SK-N-SH treated with all-trans-retinoic acid at 6 μM for 48 hours (cell line): Measurements from ENCODE around the gene TNIP1.

Source experiments
- ATAC-seq: fragments of 200-7000 bp; cut with Tn5 transposase; 3 replicates; pipeline ENCODE4 v1.9.1; 2020; ENCODE audit warnings: mild to moderate bottlenecking, moderate library complexity
- ARNTL ChIP-seq: fragments of 450-650 bp; formaldehyde crosslinking; IDR thresholded peaks from 2 replicates; pipeline ENCODE4 v1.5.0; 2020; ENCODE audit warnings: low read depth, mild to moderate bottlenecking, moderate library complexity, borderline replicate concordance
- BACH2 ChIP-seq: fragments of 250-450 bp; sonication (Bioruptor Pico); IDR thresholded peaks from 2 replicates; pipeline ENCODE4 v1.9.0; 2021; ENCODE audit warnings: mild to moderate bottlenecking, borderline replicate concordance
- CSDC2 ChIP-seq: fragments of 250-450 bp; sonication (Bioruptor Pico); IDR thresholded peaks from 2 replicates; pipeline ENCODE4 v1.5.0; 2020; ENCODE audit warnings: mild to moderate bottlenecking, moderate library complexity
- ESRRG ChIP-seq: fragments of 250-450 bp; sonication (Bioruptor Pico); IDR thresholded peaks from 2 replicates; pipeline ENCODE4 v1.6.1; 2021; ENCODE audit warnings: mild to moderate bottlenecking
- GLIS3 ChIP-seq: fragments of 250-450 bp; sonication (Bioruptor Pico); IDR thresholded peaks from 2 replicates; pipeline ENCODE4 v1.5.0; 2020; ENCODE audit warnings: mild to moderate bottlenecking, moderate library complexity
- ISL1 ChIP-seq: fragments of 250-450 bp; sonication (Bioruptor Pico); IDR thresholded peaks from 2 replicates; pipeline ENCODE4 v2.1.2; 2022; ENCODE audit warnings: mild to moderate bottlenecking, moderate library complexity
- OSR1 ChIP-seq: fragments of 250-450 bp; sonication (Bioruptor Pico); IDR thresholded peaks from 2 replicates; pipeline ENCODE4 v1.8.0; 2022; ENCODE audit warnings: moderate library complexity, mild to moderate bottlenecking, inconsistent platforms
- PPARA ChIP-seq: fragments of 250-450 bp; sonication (Bioruptor Pico); IDR thresholded peaks from 2 replicates; pipeline ENCODE4 v1.5.0; 2020; ENCODE audit warnings: mild to moderate bottlenecking, borderline replicate concordance
- SNAI2 ChIP-seq: fragments of 250-450 bp; sonication (Bioruptor Pico); IDR thresholded peaks from 2 replicates; pipeline ENCODE4 v1.5.0; 2020; ENCODE audit warnings: mild to moderate bottlenecking, moderate library complexity
- TCF4 ChIP-seq: fragments of 250-450 bp; sonication (Bioruptor Pico); IDR thresholded peaks from 2 replicates; pipeline ENCODE4 v1.8.0; 2021; ENCODE audit warnings: mild to moderate bottlenecking, moderate library complexity, borderline replicate concordance
- TOX ChIP-seq: fragments of 250-450 bp; sonication (Bioruptor Pico); IDR thresholded peaks from 2 replicates; pipeline ENCODE4 v1.8.0; 2021; ENCODE audit warnings: mild to moderate bottlenecking, moderate library complexity, borderline replicate concordance
- ZC3H10 ChIP-seq: fragments of 250-450 bp; sonication (Bioruptor Pico); IDR thresholded peaks from 2 replicates; pipeline ENCODE4 v1.5.1; 2021; ENCODE audit warnings: mild to moderate bottlenecking, moderate library complexity
- ZFP3 ChIP-seq: fragments of 250-450 bp; sonication (Bioruptor Pico); IDR thresholded peaks from 2 replicates; pipeline ENCODE4 v1.5.0; 2020; ENCODE audit warnings: mild to moderate bottlenecking, moderate library complexity
- ZFP30 ChIP-seq: fragments of 450-650 bp; formaldehyde crosslinking; IDR thresholded peaks from 2 replicates; pipeline ENCODE4 v1.5.0; 2022; ENCODE audit warnings: mild to moderate bottlenecking, moderate library complexity
- ZNF565 ChIP-seq: fragments of 450-650 bp; formaldehyde crosslinking; conservative IDR thresholded peaks from 2 replicates; pipeline ENCODE4 v1.5.0; 2020; ENCODE audit warnings: low read depth, mild to moderate bottlenecking, moderate library complexity
- ZNF70 ChIP-seq: fragments of 450-650 bp; formaldehyde crosslinking; IDR thresholded peaks from 2 replicates; pipeline ENCODE4 v1.5.0; 2020; ENCODE audit warnings: mild to moderate bottlenecking, moderate library complexity
- ZNF8 ChIP-seq: fragments of 450-650 bp; formaldehyde crosslinking; IDR thresholded peaks from 2 replicates; pipeline ENCODE4 v1.5.0; 2020; ENCODE audit warnings: mild to moderate bottlenecking, moderate library complexity
- TF ChIP-seq, protein P1 (sequence below): fragments of 250-450 bp; sonication (Bioruptor Pico); IDR thresholded peaks from 2 replicates; pipeline ENCODE4 v1.5.1; 2021; ENCODE audit warnings: mild to moderate bottlenecking, moderate library complexity
- TF ChIP-seq, protein P2 (sequence below): fragments of 250-450 bp; sonication (Bioruptor Pico); IDR thresholded peaks from 2 replicates; pipeline ENCODE4 v1.8.0; 2020; ENCODE audit warnings: mild to moderate bottlenecking, moderate library complexity, borderline replicate concordance
- TF ChIP-seq, protein P3 (sequence below): fragments of 250-450 bp; sonication (Bioruptor Pico); IDR thresholded peaks from 2 replicates; pipeline ENCODE4 v1.8.0; 2021; ENCODE audit warnings: low read depth, mild to moderate bottlenecking, moderate library complexity, borderline replicate concordance
- TF ChIP-seq, protein P4 (sequence below): fragments of 250-450 bp; sonication (Bioruptor Pico); IDR thresholded peaks from 2 replicates; pipeline ENCODE4 v1.5.0; 2020; ENCODE audit warnings: mild to moderate bottlenecking, moderate library complexity
- TF ChIP-seq, protein P5 (sequence below): fragments of 250-450 bp; sonication (Bioruptor Pico); IDR thresholded peaks from 2 replicates; pipeline ENCODE4 v1.5.1; 2020; ENCODE audit warnings: low read depth, mild to moderate bottlenecking, moderate library complexity

TNIP1 gene

DNA sequence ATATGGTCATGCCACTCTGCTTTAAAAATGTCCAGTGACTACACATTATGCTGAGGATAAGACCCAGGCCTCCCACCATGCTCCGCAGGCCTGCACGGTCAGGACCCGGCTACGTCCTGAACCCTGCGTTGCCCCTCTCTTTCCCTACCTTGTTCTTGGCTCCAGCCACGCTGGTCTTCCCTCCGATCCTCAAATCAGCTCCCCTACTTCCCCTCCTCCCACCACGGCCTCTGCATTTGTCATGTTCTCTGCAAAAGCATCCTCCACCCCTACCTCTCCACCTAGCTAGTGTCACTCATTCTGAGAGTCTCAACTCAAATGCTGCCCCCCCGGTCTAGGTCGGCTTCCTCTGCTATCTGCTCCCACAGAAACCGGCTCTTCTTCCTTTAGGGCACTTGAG lies 49.3 kb downstream of the TNIP1 start:
- TF ChIP-seq GLIS3 (CRISPR knock-in tag) (no peak), PPARA (CRISPR knock-in tag) (no peak), CSDC2 (CRISPR knock-in tag) (no peak), ZNF70 (CRISPR knock-in tag) (no peak), ZNF8 (no peak), TOX (CRISPR knock-in tag) (no peak), ARNTL (CRISPR knock-in tag) (no peak), BACH2 (CRISPR knock-in tag) (no peak), ZC3H10 (no peak), ZFP3 (CRISPR knock-in tag) (no peak), ISL1 (CRISPR knock-in tag) (no peak), ZFP30 (CRISPR knock-in tag) (no peak), OSR1 (CRISPR knock-in tag) (no peak)
- TF ChIP-seq, protein P1, sequence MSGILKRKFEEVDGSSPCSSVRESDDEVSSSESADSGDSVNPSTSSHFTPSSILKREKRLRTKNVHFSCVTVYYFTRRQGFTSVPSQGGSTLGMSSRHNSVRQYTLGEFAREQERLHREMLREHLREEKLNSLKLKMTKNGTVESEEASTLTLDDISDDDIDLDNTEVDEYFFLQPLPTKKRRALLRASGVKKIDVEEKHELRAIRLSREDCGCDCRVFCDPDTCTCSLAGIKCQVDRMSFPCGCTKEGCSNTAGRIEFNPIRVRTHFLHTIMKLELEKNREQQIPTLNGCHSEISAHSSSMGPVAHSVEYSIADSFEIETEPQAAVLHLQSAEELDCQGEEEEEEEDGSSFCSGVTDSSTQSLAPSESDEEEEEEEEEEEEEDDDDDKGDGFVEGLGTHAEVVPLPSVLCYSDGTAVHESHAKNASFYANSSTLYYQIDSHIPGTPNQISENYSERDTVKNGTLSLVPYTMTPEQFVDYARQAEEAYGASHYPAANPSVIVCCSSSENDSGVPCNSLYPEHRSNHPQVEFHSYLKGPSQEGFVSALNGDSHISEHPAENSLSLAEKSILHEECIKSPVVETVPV = no peak
- TF ChIP-seq, protein P2, sequence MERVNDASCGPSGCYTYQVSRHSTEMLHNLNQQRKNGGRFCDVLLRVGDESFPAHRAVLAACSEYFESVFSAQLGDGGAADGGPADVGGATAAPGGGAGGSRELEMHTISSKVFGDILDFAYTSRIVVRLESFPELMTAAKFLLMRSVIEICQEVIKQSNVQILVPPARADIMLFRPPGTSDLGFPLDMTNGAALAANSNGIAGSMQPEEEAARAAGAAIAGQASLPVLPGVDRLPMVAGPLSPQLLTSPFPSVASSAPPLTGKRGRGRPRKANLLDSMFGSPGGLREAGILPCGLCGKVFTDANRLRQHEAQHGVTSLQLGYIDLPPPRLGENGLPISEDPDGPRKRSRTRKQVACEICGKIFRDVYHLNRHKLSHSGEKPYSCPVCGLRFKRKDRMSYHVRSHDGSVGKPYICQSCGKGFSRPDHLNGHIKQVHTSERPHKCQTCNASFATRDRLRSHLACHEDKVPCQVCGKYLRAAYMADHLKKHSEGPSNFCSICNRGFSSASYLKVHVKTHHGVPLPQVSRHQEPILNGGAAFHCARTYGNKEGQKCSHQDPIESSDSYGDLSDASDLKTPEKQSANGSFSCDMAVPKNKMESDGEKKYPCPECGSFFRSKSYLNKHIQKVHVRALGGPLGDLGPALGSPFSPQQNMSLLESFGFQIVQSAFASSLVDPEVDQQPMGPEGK (CRISPR knock-in tag) = no peak
- TF ChIP-seq, protein P3, sequence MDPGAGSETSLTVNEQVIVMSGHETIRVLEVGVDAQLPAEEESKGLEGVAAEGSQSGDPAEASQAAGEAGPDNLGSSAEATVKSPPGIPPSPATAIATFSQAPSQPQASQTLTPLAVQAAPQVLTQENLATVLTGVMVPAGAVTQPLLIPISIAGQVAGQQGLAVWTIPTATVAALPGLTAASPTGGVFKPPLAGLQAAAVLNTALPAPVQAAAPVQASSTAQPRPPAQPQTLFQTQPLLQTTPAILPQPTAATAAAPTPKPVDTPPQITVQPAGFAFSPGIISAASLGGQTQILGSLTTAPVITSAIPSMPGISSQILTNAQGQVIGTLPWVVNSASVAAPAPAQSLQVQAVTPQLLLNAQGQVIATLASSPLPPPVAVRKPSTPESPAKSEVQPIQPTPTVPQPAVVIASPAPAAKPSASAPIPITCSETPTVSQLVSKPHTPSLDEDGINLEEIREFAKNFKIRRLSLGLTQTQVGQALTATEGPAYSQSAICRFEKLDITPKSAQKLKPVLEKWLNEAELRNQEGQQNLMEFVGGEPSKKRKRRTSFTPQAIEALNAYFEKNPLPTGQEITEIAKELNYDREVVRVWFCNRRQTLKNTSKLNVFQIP (CRISPR knock-in tag) = no peak
- no peak for ATAC-seq

DNA sequence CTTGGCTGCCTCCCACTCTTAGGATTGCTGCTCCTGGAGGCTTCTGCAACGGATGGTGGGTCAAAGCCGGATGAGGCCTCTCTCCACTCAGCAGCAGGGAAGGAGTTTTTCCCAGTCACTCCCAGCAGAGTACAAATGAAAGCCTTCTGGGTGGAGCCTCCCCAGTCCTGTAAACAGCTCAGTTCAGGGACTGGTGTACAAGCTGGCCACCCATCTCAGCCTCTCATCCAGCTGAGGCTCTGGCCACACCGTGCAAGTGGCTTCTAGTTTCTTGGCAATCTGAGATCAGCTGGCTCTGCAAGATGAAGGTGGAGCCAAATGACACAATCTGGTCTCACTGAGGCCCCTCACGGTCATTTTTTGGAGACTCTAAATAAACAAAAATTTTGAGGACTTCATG lies 50.5 kb downstream of the TNIP1 start:
- no peak for TF ChIP-seq ZNF8
- TF ChIP-seq, all 23 proteins: peak for 0
- ATAC-seq = no peak

DNA sequence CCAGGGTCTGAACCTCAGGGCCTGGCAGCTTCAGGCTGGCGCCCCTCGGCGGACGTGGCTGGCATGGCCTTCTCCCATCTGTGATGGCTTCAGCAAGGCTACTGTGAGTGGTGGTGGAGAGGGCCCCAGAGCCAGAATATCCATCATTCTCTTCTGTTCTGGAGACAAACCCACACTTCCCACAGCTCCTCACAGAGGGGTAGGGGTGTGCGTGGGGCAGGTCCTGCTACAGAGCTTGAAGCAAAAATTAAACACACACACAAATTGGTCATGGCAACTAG lies 50.8 kb downstream of the TNIP1 start:
- TF ChIP-seq GLIS3 (CRISPR knock-in tag) = no peak
- TF ChIP-seq, protein P4, sequence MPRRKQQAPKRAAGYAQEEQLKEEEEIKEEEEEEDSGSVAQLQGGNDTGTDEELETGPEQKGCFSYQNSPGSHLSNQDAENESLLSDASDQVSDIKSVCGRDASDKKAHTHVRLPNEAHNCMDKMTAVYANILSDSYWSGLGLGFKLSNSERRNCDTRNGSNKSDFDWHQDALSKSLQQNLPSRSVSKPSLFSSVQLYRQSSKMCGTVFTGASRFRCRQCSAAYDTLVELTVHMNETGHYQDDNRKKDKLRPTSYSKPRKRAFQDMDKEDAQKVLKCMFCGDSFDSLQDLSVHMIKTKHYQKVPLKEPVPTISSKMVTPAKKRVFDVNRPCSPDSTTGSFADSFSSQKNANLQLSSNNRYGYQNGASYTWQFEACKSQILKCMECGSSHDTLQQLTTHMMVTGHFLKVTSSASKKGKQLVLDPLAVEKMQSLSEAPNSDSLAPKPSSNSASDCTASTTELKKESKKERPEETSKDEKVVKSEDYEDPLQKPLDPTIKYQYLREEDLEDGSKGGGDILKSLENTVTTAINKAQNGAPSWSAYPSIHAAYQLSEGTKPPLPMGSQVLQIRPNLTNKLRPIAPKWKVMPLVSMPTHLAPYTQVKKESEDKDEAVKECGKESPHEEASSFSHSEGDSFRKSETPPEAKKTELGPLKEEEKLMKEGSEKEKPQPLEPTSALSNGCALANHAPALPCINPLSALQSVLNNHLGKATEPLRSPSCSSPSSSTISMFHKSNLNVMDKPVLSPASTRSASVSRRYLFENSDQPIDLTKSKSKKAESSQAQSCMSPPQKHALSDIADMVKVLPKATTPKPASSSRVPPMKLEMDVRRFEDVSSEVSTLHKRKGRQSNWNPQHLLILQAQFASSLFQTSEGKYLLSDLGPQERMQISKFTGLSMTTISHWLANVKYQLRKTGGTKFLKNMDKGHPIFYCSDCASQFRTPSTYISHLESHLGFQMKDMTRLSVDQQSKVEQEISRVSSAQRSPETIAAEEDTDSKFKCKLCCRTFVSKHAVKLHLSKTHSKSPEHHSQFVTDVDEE (CRISPR knock-in tag) = no peak
- no peak for TF ChIP-seq ZFP3 (CRISPR knock-in tag)
- TF ChIP-seq, protein P2 (CRISPR knock-in tag) = no peak
- TF ChIP-seq ZNF70 (CRISPR knock-in tag) = no peak
- TF ChIP-seq ESRRG (CRISPR knock-in tag) = no peak
- no peak for TF ChIP-seq PPARA (CRISPR knock-in tag)
- TF ChIP-seq, protein P3 (CRISPR knock-in tag) = no peak
- TF ChIP-seq, protein P5, sequence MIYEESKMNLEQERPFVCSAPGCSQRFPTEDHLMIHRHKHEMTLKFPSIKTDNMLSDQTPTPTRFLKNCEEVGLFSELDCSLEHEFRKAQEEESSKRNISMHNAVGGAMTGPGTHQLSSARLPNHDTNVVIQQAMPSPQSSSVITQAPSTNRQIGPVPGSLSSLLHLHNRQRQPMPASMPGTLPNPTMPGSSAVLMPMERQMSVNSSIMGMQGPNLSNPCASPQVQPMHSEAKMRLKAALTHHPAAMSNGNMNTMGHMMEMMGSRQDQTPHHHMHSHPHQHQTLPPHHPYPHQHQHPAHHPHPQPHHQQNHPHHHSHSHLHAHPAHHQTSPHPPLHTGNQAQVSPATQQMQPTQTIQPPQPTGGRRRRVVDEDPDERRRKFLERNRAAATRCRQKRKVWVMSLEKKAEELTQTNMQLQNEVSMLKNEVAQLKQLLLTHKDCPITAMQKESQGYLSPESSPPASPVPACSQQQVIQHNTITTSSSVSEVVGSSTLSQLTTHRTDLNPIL (CRISPR knock-in tag) = no peak
- no peak for TF ChIP-seq SNAI2 (CRISPR knock-in tag)
- no peak for TF ChIP-seq ISL1 (CRISPR knock-in tag)
- TF ChIP-seq OSR1 (CRISPR knock-in tag) = no peak
- TF ChIP-seq TOX (CRISPR knock-in tag) = no peak
- TF ChIP-seq ARNTL (CRISPR knock-in tag) = no peak
- no peak for TF ChIP-seq TCF4 (CRISPR knock-in tag)
- TF ChIP-seq CSDC2 (CRISPR knock-in tag) = no peak
- no peak for TF ChIP-seq ZFP30 (CRISPR knock-in tag)
- no peak for TF ChIP-seq ZC3H10
- no peak for TF ChIP-seq ZNF8
- TF ChIP-seq ZNF565 (CRISPR knock-in tag) = no peak
- no peak for ATAC-seq
